Retina (tissue), 1 donor: Measurements from ENCODE around the gene USF2.

ENCODE experiments used
- DNase-seq: peaks from one replicate; pipeline ENCODE4 v3.0.0-alpha.2; 2016

Gene USF2

DNA sequence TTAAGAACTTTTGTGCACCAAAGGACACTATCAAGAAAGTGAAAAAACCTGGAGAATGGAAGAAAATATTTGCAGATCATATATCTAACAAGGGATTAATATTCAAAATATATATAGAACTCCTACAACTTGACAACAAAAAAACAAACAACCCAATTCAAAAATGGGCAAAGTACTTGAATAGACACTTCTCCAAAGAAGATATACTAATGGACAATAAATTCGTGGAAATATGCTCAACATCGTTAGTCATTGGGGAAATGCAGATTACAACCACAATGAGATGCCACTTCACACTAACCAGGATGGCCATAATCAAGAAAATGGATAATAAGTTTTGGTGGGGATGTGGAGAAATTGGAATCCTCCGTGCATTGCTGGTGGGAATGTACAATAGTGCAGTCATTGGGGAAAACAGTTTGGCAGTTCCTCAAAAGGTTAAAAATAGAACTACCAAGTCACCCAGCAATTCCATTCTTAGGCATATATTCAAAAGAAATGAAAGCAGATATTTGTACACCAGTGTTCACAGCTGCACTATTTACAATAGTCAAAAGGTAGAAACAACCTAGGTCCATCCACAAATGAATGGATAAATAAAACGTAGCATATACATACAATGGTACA lies 22.2 kb upstream of the USF2 start:
- no peak for DNase-seq

DNA sequence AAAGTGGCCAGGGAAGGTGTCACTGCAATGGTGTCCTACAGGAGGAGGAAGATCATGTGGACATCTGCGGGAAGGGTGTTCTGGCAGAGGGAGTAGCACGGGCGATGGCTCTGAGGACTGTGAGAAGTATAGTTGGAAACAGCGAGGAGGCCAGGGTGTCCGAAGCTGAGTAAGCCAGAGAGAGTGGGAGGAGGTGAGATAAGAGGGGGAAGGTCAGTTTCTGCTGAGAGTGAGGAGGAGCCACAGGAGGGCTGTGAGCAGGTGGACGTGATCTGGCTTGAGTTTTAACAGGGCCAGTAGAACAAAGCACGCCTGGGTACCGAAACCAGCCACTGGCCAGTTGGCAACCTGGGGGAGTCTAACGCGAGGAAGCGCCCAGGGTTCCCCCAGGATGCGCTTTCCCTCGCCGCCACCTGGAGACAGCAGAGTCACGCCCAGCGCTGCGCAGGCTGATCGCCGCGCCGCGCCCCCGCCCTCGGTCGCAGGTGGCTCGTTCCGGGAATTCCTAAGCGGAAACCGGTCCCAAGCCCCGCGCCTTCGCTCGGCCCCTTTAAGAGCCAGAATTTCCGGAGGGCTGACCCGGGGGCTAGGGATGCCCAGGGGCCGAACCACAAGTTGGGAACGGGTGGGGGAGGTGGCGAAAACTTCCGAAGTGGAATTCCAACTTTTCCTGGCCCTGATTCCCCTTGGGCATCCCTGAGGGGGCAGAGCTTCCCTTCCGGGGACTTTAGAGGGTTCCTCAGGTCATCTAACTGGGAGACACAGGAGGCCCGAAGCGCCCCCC lies 21.0 kb upstream of the USF2 start:
- peak; percentile 87 for DNase-seq

GRCh38 chr19:35248310-35249145 lies 20.2 kb upstream of the USF2 start, which contains the start of gene LSR:
LSR (plus strand) TSS chr19:35249002; CDS start chr19:35249023, 21 bp downstream.
- DNase-seq = peak; percentile 91

- no peak for DNase-seq
These were observed 19.5 kb upstream of the USF2 start for GRCh38 chr19:35249146-35249847.

DNA sequence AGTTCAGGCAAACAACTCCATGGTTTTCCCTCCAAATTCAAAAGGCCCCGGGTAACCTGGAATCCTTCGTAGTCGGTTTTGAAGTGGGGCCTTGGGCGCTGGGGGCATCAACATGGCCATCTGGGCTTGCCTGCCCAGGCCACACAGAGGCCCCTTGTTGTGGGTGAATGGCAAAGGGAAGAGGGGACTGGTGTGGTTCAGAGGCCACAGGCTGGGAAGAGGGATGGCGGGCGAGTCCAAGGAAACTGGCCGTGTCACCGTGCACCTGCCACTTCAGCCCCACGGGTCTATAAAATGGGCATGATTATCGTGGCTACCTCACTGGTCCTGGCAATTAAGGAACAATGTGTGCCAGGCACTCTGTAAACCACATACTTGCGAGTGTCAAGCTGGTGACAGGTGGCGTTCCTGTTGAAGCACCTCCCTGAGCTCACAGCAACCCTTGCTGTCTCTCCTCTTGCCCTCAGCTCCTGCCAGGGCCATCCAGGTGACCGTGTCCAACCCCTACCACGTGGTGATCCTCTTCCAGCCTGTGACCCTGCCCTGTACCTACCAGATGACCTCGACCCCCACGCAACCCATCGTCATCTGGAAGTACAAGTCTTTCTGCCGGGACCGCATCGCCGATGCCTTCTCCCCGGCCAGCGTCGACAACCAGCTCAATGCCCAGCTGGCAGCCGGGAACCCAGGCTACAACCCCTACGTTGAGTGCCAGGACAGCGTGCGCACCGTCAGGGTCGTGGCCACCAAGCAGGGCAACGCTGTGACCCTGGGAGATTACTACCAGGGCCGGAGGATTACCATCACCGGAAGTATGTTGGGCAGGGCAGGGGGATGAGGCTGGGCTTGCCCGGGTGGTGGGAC lies 18.7 kb upstream of the USF2 start:
- DNase-seq = no peak

DNA sequence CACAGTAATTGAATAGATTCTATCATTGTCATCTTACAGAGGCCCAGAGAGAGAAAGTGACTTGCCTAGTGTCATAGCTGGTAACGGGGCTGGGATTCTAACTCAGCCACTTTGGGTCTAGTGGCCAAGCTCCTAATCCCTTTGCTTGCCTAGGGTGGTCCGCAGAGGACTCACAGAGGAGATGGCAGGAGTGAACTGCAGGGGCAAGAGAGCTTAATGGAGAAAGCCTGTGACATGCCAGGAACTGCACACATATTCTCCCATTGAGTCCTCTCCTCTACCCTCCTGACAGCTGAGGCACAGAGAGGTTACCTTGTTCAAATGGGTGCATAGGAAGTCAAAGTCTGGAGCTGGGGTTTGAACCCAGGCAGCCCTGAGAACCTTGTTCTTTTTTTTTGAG lies 17.3 kb upstream of the USF2 start:
- no peak for DNase-seq

DNA sequence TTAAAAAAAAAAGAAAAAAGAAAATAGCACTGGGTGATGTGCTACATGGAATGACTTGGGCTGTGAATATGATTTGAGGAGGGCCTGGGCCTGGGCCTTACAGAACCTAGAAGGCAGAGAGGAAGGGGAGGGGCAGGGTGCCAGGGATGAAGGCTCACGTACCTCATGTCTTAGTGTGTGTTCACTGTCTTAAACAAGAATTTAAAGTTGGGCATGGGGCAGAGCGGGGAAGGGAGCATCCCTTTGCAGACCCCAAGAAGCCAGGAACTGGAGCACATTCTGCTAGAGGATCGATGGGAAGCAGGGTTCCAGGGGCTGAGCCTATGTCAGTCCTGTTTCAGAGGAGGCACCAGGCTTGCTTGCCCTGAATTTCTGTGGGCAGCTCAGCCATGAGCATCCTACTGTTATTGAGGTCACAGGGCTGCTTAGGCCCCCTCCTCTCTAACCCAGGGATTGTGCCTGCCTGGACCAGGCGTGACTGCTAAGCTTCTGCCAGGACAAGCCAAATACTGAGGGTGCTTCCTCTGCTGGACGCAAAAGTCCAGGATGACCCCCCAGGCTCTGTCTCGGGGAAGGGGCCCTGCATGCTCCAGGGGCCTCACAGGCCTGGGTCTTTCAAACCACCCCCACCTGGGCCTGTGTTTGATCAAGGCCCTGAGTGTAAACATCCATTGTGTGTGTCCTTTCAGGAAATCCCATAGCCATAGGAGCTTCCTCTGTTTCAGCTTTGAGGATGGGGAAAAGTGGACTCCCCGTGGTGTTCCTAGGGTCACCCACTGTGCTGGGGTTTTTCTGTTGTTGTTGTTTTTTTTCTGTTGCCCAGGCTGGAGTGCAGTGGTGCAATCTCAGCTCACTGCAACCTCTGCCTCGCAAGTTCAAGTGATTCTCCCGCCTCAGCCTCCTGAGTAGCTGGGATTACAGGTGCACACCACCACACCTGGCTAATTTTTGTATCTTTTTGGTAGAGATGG lies 15.2 kb upstream of the USF2 start:
- DNase-seq = no peak

DNA sequence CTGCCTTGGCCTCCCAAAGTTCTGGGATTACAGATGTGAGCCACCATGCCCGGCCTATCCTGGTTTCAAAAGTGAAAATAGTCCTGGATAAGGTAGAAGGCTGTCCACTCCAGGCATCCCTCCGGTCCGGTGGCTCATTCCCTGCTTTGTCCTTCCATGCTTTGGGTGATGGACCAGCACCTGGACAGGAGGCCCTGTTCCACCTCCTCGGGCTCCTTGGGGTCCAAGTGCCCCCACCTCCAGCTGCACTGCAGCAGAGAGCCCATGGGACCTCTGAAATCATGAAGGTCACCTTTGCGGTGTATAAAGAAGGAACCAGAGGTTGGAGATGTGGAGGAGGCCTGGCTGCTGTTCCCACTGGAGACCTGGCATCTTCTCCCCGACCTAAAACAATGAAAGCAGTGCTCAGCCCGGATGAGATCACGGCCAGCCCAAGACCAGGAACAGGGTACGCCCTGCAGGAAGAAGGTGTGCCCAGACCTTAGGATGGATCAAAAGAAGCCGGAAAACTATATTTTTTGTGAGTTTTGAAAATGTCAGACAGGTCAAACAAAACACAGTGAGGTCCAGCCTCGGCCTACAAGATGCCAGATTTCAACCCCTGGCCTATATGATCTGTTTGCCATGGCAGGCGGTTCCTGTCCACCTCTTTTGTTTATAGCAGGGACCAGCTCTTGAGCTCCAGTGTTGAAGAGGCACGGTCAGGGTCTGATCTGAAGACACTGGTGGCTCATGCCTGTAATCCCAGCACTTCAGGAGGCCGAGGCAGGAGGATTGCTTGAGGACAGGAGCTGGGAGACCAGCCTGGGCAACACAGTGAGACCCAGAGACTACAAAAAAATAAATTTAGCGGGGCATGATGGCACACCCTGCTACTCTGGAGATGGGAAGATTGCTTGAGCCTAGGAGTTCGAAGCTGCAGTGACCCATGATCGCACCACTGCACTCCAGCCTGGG lies 14.1 kb upstream of the USF2 start:
- DNase-seq = no peak

DNA sequence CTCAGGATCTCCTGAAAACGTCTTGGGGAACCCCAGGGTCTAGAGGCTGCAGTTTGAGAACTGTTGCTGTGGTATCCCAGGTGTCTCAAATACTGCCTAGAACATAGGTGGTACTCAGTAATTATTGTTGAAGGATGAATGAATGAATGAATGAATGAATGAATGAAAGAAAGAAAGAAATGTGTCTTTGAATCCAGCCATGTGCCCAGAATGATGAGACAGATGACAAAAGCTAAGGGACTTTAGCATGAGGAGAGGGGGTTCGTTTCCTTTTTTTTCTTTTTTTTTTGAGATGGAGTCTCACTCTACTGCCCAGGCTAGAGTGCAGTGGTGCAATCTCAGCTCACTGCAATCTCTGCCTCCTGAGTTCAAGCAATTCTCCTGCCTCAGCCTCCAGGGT lies 12.2 kb upstream of the USF2 start:
- no peak for DNase-seq

DNA sequence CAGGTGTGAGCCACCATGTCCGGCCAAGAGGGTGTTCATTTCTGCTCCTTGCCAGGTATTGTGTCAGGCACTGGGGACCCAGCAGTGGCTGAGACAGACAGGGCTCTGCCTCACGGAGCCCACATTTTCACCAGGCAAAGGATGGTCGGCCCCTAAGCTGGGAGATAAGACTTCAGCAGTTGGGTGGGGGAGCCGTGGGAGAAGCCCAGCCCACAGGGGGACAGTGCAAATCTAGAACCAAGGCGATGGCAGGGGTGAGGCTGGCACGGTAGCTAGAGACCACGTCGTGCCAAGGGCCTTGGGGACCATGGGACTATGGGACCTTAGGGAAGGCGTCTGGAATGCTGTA lies 11.7 kb upstream of the USF2 start:
- no peak for DNase-seq

DNA sequence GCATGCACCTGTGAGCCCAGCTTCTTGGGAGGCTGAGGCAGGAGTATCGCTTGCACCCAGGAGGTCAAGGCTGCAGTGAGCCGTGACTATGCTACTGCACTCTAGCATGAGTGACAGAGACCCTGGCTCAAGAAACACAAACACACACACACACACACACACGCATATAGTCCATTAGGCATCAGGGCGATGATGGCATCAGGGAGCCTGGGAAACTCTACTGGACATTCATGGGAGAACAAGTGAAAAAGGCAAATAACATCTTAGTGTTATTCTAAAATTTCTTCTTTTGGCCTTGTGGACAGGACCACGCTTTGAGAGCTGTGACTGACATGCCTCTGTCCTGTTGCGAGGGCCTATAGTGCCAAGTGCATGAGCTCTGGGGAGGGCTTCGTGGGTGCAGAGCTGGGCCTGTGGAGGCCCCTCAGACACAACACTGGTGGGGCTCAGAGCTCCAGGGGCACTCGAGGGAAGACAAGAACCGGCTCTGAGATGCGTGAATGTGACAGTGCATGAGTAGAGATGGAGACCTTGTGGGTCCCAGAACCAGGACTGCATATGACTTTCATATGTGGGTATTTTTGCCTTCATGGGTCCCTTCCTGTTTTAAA lies 8.0 kb upstream of the USF2 start:
- no peak for DNase-seq

- DNase-seq = no peak
These were observed 7.2 kb upstream of the USF2 start for GRCh38 chr19:35261356-35262100.

- DNase-seq = no peak
These were observed 6.5 kb upstream of the USF2 start for GRCh38 chr19:35262101-35262761.

DNA sequence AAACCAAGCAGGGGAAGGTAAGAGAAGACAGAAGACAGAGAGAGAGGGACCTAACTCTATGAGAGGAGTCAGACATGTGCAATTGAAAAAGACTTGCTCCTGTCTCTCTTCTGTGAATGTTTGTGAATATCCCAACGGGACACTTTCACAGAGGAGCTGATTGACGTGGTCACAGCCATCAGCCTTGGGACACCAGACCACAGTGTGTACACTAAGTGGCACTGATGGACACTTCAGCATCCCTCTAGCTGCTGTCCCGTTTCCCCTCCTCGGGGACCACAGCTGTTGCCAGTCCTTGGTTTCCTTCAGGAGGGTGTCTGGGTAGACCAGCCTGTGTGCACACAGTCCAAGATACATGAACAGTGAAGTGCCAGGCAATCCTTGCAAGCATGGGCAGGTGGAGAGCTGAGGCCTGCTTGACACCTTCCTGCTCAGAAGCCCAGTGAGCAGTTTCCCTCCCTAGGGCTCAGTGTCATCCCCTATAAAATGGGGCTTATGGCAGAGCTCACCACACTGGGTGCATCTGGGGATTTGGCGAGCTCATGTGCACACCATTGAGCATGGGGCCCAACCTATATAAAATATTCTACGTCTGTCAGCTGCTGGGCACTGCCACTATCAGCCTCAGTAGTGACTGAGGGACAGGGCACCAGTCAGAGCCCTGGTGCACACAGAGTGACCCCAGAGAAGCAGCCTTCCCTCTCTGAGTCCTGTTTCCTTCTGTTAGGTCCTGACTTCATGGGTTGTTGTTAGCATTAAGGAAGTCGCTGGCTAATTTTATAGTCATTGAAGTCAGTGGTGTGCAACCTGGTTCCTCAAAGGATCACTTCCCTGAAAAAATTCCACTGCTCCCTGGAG lies 4.3 kb upstream of the USF2 start:
- DNase-seq = no peak

DNA sequence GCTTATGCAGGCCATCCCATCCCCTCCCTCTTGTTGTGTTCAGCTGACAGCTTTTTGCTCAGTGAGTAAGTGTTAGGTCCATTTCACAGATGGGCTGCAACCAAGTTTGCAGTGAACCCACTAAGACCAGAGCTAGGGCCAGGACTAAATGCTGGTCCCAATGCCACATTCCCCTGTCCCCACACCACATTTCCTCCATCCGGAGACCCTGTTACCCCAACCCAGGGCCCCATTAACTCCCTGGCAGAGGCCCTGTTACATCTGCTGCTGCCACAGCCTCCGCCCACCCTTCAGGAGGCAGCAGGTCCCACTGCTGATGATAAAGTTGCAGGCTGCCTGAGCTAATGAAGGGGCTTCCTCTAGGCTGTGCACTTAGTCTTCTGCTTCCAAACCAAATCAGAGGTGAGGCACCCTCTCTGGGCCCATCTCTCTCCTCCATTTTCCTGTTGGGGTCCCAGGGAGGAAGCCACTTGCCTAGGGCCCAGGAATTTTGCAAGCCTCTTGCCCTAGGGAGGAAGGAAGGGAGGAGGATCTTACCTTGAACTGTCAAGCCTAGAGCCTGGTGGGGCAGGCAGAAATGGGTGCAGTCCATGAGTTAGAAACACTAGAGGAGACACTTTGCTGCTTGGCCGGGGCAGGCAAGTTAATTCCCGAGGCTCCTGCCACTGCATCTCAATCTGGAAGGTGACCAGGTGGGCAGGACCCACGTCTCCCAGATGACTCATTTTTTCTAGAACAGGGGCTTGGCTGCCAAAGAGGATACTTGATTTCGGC lies 3.4 kb upstream of the USF2 start:
- DNase-seq = no peak

DNA sequence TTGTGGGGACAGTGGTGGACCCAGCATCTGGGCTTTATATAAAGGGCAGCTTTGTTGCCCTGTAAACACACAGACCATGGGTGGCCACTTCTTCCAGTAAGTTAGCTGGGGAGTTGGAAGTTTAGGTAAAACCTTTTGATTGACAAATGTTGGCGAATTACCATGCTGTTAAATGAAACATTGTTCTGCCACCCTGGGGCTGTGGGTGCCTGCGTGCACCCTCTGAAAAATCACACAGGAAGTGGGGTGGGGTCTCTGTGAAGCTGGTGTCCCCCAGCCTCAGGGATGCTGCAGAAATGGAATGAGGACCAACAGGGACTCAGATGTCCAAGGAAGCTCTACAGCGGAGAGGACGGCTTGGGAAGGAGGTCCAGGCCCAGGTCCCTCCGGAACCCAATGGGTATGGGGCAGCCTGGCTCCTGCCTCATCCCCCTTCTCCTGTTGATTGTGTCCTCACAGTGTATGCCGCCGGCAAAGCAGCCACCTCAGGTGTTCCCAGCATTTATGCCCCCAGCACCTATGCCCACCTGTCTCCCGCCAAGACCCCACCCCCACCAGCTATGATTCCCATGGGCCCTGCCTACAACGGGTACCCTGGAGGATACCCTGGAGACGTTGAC lies 2.8 kb upstream of the USF2 start:
- no peak for DNase-seq
